Thyroid gland (tissue), 4 donors: ENCODE data around the gene C17orf100.

ENCODE experiments used
- CTCF ChIP-seq, 6 experiments: fragments of 200-600 bp in 3 of 6; fragments of 450-650 bp in 3 of 6; sonication (generic) in 3 of 6; IDR thresholded peaks; one replicate each; pipeline ENCODE4 v1.5.1; 2016 to 2019; ENCODE audit warnings: antibody characterized with exemption in 6 of 6, mild to moderate bottlenecking in 2 of 6, inconsistent platforms in 1 of 6, moderate library complexity in 1 of 6
- POLR2A ChIP-seq, 2 donors: fragments of 450-650 bp; IDR thresholded peaks; one replicate each; pipeline ENCODE4 v1.6.1; 2017; ENCODE audit warnings: antibody characterized with exemption in 2 of 2, mild to moderate bottlenecking in 2 of 2, moderate library complexity in 1 of 2

- TF ChIP-seq CTCF (IDR thresholded peaks at IDR 0.05) (no peak), POLR2A (IDR thresholded peaks at IDR 0.05) (no peak)
Observed at GRCh38 chr17:6636105-6636504, 15.5 kb upstream of the C17orf100 start.
